ENCODE measurements around the gene TREH.

Gene TREH

GRCh38 chr11:118608360-118609227 is 70.9 kb downstream of the TREH start:
- DNase-seq, result peak; percentile 92

- peak; percentile 62 for DNase-seq
These were observed 71.8 kb downstream of the TREH start, which contains the start of gene PHLDB1 for GRCh38 chr11:118607401-118608359. Gene PHLDB1, plus strand, starts transcription at chr11:118607615. Its CDS starts 6,222 bp downstream, at chr11:118613837.

All from activated CD8-positive, alpha-beta memory T cell treated with anti-CD3 and anti-CD28 coated beads, Interleukin-2, amount 50 U/mL, for 4 hours (primary cell).